22Rv1 (cell line): ENCODE results near the gene SUGCT.

Experiments used
- H3K27ac ChIP-seq: fragments of 450-650 bp; 2 replicates; pipeline ENCODE4 v1.5.1; 2017
- ZFX ChIP-seq: fragments of 450-650 bp; IDR thresholded peaks from 2 replicates; pipeline ENCODE4 v1.6.1; 2017; ENCODE audit warnings: antibody characterized with exemption, borderline replicate concordance
- TF ChIP-seq, protein P1 (sequence below): fragments of 450-650 bp; IDR thresholded peaks from 2 replicates; pipeline ENCODE4 v1.5.1; 2017; ENCODE audit warnings: mild to moderate bottlenecking

SUGCT gene

GRCh38 chr7:40714363-40715052, 579.7 kb downstream of the SUGCT start:
- no peak for TF ChIP-seq ZFX
- TF ChIP-seq, protein P1, sequence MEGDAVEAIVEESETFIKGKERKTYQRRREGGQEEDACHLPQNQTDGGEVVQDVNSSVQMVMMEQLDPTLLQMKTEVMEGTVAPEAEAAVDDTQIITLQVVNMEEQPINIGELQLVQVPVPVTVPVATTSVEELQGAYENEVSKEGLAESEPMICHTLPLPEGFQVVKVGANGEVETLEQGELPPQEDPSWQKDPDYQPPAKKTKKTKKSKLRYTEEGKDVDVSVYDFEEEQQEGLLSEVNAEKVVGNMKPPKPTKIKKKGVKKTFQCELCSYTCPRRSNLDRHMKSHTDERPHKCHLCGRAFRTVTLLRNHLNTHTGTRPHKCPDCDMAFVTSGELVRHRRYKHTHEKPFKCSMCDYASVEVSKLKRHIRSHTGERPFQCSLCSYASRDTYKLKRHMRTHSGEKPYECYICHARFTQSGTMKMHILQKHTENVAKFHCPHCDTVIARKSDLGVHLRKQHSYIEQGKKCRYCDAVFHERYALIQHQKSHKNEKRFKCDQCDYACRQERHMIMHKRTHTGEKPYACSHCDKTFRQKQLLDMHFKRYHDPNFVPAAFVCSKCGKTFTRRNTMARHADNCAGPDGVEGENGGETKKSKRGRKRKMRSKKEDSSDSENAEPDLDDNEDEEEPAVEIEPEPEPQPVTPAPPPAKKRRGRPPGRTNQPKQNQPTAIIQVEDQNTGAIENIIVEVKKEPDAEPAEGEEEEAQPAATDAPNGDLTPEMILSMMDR: no peak
- H3K27ac ChIP-seq: no peak overlapping the region

DNA sequence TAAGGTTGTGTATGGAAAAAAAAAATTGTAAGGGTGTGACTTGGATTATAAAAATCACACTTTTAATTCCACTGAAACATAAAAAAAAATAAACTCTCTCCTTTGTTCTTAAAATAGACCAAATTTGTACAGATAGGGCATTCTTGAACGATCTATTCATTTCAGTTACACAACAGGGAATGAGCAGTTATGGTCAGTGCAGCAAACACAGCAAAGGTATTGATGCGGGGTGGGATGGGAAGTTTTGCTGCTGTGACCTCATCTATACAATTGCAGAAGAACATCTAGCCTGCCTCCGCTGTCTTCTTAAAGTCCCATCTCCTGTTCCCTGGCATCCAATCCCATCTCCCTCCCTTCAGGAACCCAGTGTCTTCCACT, 580.2 kb downstream of the SUGCT start:
- TF ChIP-seq, protein P1: no peak
- no peak for TF ChIP-seq ZFX
- H3K27ac ChIP-seq: no peak overlapping the region

DNA sequence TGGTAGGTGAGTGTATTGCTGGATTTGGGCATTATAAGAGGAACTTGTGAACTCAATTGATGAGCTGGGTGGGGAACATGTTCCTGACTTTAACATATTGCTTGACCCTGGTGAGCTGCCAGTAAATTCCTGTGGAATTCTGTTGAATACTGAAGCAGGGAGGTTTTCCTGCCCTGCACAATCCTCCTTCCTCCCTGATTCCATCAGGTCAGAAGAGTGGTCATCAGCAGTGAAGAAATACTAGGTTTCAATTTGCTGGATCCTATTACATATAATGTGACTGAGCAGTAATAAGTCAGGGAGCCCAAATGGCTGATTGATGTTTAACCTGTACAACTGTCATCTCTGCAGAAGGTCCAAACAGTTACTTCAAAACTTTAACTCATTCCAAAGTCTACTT, 581.2 kb downstream of the SUGCT start:
- TF ChIP-seq, protein P1: no peak
- no peak for TF ChIP-seq ZFX

DNA sequence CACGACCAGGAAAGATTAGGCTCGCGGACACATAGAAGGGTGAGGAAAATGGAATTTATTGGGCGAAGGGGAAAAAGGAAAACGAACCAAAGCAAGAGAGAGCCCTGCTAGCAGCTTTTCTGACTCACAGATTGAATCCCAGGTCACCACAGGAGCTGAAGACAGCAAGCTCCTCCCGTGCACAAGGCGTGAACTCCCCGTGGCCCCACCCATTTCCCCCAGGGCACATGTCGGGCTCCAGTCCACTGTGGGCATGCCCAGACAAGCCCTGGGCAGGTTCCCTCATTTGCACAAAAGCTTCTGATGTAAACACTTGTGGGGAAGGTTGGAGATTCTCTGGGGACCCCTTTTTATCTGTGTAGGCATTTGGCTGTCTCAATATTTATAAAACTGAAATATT, 582.4 kb downstream of the SUGCT start:
- peak overlapping the region; percentile 37 for H3K27ac ChIP-seq
- no peak for TF ChIP-seq ZFX
- TF ChIP-seq, protein P1: no peak

More for the DNA sequence above, 581.2 kb downstream of the SUGCT start:
- no peak overlapping the region for H3K27ac ChIP-seq

DNA sequence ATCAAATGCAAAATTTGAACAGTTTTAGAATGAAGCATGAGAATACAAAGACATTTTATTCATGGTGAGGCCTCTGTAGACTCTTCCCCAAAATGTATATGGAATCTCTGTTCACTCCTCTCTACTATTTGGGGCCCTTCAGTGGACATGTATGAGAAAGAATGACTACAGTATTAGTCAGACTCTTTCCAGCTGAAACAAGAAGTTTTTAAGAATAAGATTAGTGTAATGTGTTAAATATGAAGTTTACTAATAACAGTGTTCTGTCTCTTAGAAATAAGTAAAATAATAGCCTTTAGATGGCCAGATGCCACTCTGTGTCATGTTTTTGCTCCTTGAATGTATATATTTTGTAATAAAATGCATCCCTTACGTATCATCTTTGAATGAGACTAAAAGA, 585.6 kb downstream of the SUGCT start:
- TF ChIP-seq ZFX: no peak
- TF ChIP-seq, protein P1: no peak
- no peak overlapping the region for H3K27ac ChIP-seq

DNA sequence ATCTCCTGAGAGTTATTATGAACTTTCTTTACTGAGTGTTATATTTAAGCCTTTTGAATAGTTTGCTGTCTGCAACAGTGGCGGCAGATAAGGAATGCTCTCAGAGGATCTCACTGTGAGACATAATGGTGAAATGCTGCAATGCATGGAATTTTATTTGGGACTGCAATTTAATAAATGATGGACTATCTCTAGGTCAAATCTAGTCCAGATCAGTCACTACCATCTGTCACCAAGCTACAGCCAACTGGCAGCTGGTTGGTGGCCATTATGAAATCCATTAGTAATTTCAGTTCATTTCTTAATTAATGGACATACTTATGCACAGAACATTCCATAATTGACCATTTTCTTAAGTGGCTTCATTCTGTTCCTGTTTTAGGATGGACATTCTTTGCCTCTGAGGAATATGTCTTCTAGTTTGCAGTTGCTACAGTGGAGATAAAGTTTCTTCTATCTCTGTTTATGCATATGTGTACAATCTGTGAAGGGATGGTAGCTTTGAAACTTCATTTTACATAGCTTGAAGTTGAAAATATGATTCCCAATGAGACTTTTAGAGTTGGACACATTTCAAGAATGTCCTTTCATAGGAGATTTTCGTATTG, 586.6 kb downstream of the SUGCT start:
- H3K27ac ChIP-seq: no peak overlapping the region
- TF ChIP-seq, protein P1: no peak
- TF ChIP-seq ZFX: no peak

DNA sequence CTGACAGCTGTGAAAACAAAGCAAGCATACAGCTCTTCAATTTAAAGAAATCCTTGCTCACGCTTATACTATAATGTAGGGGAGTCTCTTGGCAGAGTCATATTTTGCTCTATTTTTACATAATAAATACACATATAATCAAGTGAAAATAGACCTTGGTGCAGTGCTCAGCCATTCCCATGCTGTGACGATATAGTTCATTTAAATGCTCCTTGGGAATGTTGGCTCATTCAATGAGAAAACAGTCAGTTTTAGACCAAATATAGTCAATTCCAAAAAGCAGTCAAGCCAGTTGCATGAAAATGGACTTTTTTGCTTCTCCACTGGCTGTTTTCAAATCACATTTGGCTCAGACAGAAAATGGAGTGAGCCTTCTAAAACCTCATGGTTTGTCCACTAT, 587.4 kb downstream of the SUGCT start:
- no peak overlapping the region for H3K27ac ChIP-seq
- no peak for TF ChIP-seq ZFX
- TF ChIP-seq, protein P1: no peak
